ENCODE data around the gene CLDN18. TPM values are rescaled to one million over a fixed set of nuclear protein-coding genes. Genes with fewer than 3 reads are reported as not detected.

CLDN18 gene
- total RNA-seq, 1 donor from 2014 or later: not detected

- intact Hi-C loops (cut with DNase I): loop anchor here (10.0 kb wide), 1 partner anchor 947 kb away; no protein-coding TSS in a partner anchor
- ATAC-seq (ENCODE audit: poor library complexity): peak; percentile 78
- DNase-seq: peak; percentile 54
Measured at GRCh38 chr3:138051947-138052802, 42.2 kb downstream of the CLDN18 start.

- intact Hi-C loops (cut with DNase I): loop anchor here (10.0 kb wide), 1 partner anchor 949 kb away; no protein-coding TSS in a partner anchor
- no peak for ATAC-seq (ENCODE audit: poor library complexity)
- DNase-seq: no peak
Measured at GRCh38 chr3:138054057-138054456, 44.1 kb downstream of the CLDN18 start.

GRCh38 chr3:138057384-138057783 is 47.4 kb downstream of the CLDN18 start:
- ATAC-seq (ENCODE audit: poor library complexity) (peak; percentile 44), DNase-seq (no peak)
- intact Hi-C loops (cut with DNase I): loop anchor here (10.0 kb wide), 1 partner anchor 953 kb away; no protein-coding TSS in a partner anchor

GRCh38 chr3:138059261-138059660 is 49.3 kb downstream of the CLDN18 start:
- ATAC-seq (ENCODE audit: poor library complexity) (peak; percentile 80), DNase-seq (peak; percentile 51)
- intact Hi-C loops (cut with DNase I): loop anchor here (10.0 kb wide), 1 partner anchor 954 kb away; no protein-coding TSS in a partner anchor

GRCh38 chr3:138060792-138061191 is 50.8 kb downstream of the CLDN18 start:
- intact Hi-C loops (cut with DNase I): no loop called here
- ATAC-seq (ENCODE audit: poor library complexity) (no peak), DNase-seq (no peak)

- ATAC-seq (ENCODE audit: poor library complexity): peak; percentile 25
- intact Hi-C loops (cut with DNase I): no loop called here
- no peak for DNase-seq
Measured at GRCh38 chr3:138062037-138062436, 52.1 kb downstream of the CLDN18 start.

- intact Hi-C loops (cut with DNase I): no loop called here
- DNase-seq: no peak
- no peak for ATAC-seq (ENCODE audit: poor library complexity)
Measured at GRCh38 chr3:138062626-138063025, 52.7 kb downstream of the CLDN18 start.

GRCh38 chr3:138063416-138063815 is 53.5 kb downstream of the CLDN18 start:
- DNase-seq: no peak
- intact Hi-C loops (cut with DNase I): no loop called here
- ATAC-seq (ENCODE audit: poor library complexity): no peak

- DNase-seq (no peak), ATAC-seq (ENCODE audit: poor library complexity) (no peak)
- intact Hi-C loops (cut with DNase I): no loop called here
Measured at GRCh38 chr3:138065949-138066348, 56.0 kb downstream of the CLDN18 start.

GRCh38 chr3:138066383-138066782 is 56.4 kb downstream of the CLDN18 start:
- intact Hi-C loops (cut with DNase I): no loop called here
- DNase-seq (no peak), ATAC-seq (ENCODE audit: poor library complexity) (no peak)

GRCh38 chr3:138066972-138067371 is 57.0 kb downstream of the CLDN18 start:
- no peak for ATAC-seq (ENCODE audit: poor library complexity)
- no peak for DNase-seq
- intact Hi-C loops (cut with DNase I): no loop called here

- intact Hi-C loops (cut with DNase I): loop anchor here (2.0 kb wide), 1 partner anchor 51 kb away; no protein-coding TSS in a partner anchor
- DNase-seq (no peak), ATAC-seq (ENCODE audit: poor library complexity) (no peak)
Measured at GRCh38 chr3:138068046-138068445, 58.1 kb downstream of the CLDN18 start.

GRCh38 chr3:138068579-138069174 is 58.7 kb downstream of the CLDN18 start:
- peak; percentile 97 for ATAC-seq (ENCODE audit: poor library complexity)
- peak; percentile 84 for DNase-seq
- intact Hi-C loops (cut with DNase I): loop anchor here (2.0 kb wide), 1 partner anchor 50 kb away; no protein-coding TSS in a partner anchor

- intact Hi-C loops (cut with DNase I): no loop called here
- no peak for DNase-seq
- no peak for ATAC-seq (ENCODE audit: poor library complexity)
Measured at GRCh38 chr3:138070006-138070405, 60.0 kb downstream of the CLDN18 start.

GRCh38 chr3:138072796-138073195 is 62.8 kb downstream of the CLDN18 start:
- ATAC-seq (ENCODE audit: poor library complexity) (no peak), DNase-seq (no peak)
- intact Hi-C loops (cut with DNase I): no loop called here

- DNase-seq: no peak
- intact Hi-C loops (cut with DNase I): no loop called here
- no peak for ATAC-seq (ENCODE audit: poor library complexity)
Measured at GRCh38 chr3:138078096-138078495, 68.1 kb downstream of the CLDN18 start.

- ATAC-seq (ENCODE audit: poor library complexity): no peak
- intact Hi-C loops (cut with DNase I): no loop called here
Measured at GRCh38 chr3:138078901-138079344, 69.0 kb downstream of the CLDN18 start.

GRCh38 chr3:138079901-138080300 is 69.9 kb downstream of the CLDN18 start:
- no peak for ATAC-seq (ENCODE audit: poor library complexity)
- no peak for DNase-seq
- intact Hi-C loops (cut with DNase I): no loop called here

More at GRCh38 chr3:138078901-138079344, 69.0 kb downstream of the CLDN18 start:
- no peak for DNase-seq

- DNase-seq: no peak
- ATAC-seq (ENCODE audit: poor library complexity): peak; percentile 34
- intact Hi-C loops (cut with DNase I): no loop called here
Measured at GRCh38 chr3:138081371-138082084, 71.6 kb downstream of the CLDN18 start.
